ENCODE data around the gene SPINK2. TPM values are rescaled to one million over a fixed set of nuclear protein-coding genes. Genes with fewer than 3 reads are reported as not detected.
A peak's percentile ranks its signal among the peaks of the same experiment; 100 is the strongest.

The SPINK2 gene
- polyA plus RNA-seq, 1 of the 3 experiments (the other 2 are of a cell fraction), result not detected

DNA sequence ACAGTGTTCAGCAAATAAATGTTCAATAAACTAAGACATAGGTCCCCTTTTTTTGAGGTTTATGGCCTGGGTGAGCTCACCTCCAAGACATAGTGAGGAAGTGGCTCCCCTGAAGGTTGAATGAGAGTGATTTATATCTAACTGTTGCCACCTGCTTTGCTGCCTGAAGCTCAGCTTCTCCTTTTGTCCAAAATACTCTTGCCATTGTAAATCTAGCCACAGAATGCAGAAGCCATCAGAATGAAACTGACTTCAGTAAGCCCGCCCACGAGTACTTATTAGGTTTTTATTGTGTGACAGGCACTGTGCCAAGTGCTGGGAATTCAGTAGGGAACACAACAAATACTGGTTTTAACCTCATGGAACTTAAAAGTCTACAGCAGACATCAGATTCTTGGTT is 18.0 kb downstream of the SPINK2 start:
- TF ChIP-seq TCF12 (IDR thresholded peaks at IDR 0.05), result no peak
- no peak for TF ChIP-seq RCOR1 (IDR thresholded peaks at IDR 0.05; ENCODE audit: low read length)
- TF ChIP-seq TEAD4 (IDR thresholded peaks at IDR 0.05; ENCODE audit: borderline replicate concordance, insufficient read depth), result no peak
- no peak for TF ChIP-seq POLR2AphosphoS5 (IDR thresholded peaks at IDR 0.05; ENCODE audit: low read depth, low read length)
- TF ChIP-seq RAD21 (IDR thresholded peaks at IDR 0.05; ENCODE audit: low read length), result no peak
- TF ChIP-seq, protein P1, sequence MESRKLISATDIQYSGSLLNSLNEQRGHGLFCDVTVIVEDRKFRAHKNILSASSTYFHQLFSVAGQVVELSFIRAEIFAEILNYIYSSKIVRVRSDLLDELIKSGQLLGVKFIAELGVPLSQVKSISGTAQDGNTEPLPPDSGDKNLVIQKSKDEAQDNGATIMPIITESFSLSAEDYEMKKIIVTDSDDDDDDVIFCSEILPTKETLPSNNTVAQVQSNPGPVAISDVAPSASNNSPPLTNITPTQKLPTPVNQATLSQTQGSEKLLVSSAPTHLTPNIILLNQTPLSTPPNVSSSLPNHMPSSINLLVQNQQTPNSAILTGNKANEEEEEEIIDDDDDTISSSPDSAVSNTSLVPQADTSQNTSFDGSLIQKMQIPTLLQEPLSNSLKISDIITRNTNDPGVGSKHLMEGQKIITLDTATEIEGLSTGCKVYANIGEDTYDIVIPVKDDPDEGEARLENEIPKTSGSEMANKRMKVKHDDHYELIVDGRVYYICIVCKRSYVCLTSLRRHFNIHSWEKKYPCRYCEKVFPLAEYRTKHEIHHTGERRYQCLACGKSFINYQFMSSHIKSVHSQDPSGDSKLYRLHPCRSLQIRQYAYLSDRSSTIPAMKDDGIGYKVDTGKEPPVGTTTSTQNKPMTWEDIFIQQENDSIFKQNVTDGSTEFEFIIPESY (IDR thresholded peaks at IDR 0.05; ENCODE audit: borderline replicate concordance, low read depth), result no peak
- TF ChIP-seq, protein P2, sequence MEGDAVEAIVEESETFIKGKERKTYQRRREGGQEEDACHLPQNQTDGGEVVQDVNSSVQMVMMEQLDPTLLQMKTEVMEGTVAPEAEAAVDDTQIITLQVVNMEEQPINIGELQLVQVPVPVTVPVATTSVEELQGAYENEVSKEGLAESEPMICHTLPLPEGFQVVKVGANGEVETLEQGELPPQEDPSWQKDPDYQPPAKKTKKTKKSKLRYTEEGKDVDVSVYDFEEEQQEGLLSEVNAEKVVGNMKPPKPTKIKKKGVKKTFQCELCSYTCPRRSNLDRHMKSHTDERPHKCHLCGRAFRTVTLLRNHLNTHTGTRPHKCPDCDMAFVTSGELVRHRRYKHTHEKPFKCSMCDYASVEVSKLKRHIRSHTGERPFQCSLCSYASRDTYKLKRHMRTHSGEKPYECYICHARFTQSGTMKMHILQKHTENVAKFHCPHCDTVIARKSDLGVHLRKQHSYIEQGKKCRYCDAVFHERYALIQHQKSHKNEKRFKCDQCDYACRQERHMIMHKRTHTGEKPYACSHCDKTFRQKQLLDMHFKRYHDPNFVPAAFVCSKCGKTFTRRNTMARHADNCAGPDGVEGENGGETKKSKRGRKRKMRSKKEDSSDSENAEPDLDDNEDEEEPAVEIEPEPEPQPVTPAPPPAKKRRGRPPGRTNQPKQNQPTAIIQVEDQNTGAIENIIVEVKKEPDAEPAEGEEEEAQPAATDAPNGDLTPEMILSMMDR (IDR thresholded peaks at IDR 0.05), result no peak
- TF ChIP-seq FOSL2 (IDR thresholded peaks at IDR 0.05; ENCODE audit: borderline replicate concordance, low read depth), result no peak
- no peak for TF ChIP-seq CHD2 (IDR thresholded peaks at IDR 0.05; ENCODE audit: low read length, partially characterized antibody)
- no peak for TF ChIP-seq SIN3A (IDR thresholded peaks at IDR 0.05; ENCODE audit: borderline replicate concordance, low read depth, low read length)
- TF ChIP-seq NRF1 (IDR thresholded peaks at IDR 0.05; ENCODE audit: low read depth, low read length), result no peak

DNA sequence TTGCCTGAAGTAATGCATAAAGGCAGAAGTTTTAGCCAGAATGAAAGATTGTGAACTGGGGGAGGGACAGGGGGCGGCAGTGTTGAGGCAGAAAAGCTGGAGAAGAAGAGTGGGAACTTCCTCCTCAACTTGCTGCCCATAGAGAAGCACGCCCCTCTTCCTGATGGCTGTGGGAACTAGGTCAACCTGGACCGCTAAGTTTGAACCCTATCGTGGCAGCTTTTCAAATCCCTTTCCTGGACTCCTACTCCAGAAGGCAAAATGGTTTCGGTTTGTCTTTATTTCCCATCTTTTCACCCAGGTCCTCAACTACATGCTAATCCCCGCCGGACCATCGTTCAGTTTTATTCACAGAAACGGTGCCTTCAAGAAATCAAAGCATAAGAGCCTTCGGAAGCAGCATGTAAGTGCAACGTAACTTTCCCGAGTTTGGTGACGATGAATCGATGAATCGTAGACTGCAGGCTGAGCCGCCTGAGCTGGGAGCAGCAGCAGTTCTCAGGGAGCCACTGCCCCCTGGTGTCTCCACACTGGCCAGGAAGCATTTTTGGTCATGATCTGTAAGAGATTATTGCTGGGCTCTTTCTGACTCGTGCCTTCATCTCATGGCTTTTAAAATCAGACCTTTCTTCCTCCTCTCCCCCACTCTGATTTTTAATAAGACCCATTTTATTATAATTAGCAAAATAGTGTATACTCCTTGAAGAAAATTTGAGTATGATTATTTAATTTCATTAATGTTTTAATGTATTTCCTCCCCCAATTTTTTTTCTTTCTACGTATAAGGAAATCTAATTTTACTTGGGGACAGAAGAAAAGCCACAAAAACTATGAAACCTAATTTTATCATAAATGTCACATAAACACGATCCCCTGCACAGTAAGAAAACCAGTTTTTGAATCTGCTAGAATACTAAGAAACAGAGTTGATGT is 21.4 kb downstream of the SPINK2 start:
- Histone ChIP-seq H3K36me3 (replicated peaks in 1 of 2; ENCODE audit: control insufficient read depth in 1 of 2, insufficient read depth in 2 of 2, low read length in 1 of 2) (no peaks in the 10 kb centered on the region), H3K9me3 (no peaks in the 10 kb centered on the region), H3K9ac (peak overlapping the region; percentile 67), H3K9me2 (no peaks in the 10 kb centered on the region), H3K4me2 (peak overlapping the region; percentile 91), H3K4me1 (ENCODE audit: control insufficient read depth in 1 of 2, insufficient read depth in 2 of 2, low read depth in 1 of 2, low read length in 1 of 2) (no peaks in the 10 kb centered on the region; a peak in 1 of 4 replicates), H3K79me2 (ENCODE audit: insufficient read depth) (no peaks in the 10 kb centered on the region), H3K27me3 (ENCODE audit: insufficient read depth) (no peaks in the 10 kb centered on the region), H3K4me3 (ENCODE audit: low read depth in 2 of 2, low read length in 1 of 2) (peak overlapping the region; percentile 67 to 75), H4K20me1 (ENCODE audit: insufficient read depth) (no peaks in the 10 kb centered on the region), H3K27ac (ENCODE audit: low read depth in 2 of 2, low read length in 1 of 2) (no peak overlapping the region; a peak in 2 of 4 replicates), H2AFZ (ENCODE audit: low read depth) (peak overlapping the region; percentile 98), H3F3A (replicated peaks; ENCODE audit: insufficient read depth) (no peaks in the 10 kb centered on the region)
- DNase-seq, result peak; percentile 82
- ChIA-PET POLR2A (interaction anchor here (0.8 kb wide), 1 partner anchor 224 kb away, joined by 3 read pairs; no protein-coding TSS in a partner anchor), CTCF (interaction anchor here (0.6 to 2.6 kb wide), 44 partner anchors 10 to 852 kb away, joined by 3 to 37 read pairs (median 4); partner anchors contain the start of genes CEP135 and POLR2B)
- WGBS (ENCODE audit: low lambda C conversion rate), result 8% methylated on average over 19 of the region's 19 CpGs
- TF ChIP-seq GABPA (IDR thresholded peaks at IDR 0.05; ENCODE audit: low read depth) (no peak), SIN3A (IDR thresholded peaks at IDR 0.05; ENCODE audit: borderline replicate concordance, low read depth, low read length) (0 out of 2 replicates have a peak, but pooled peaks have one; percentile 11), TCF12 (IDR thresholded peaks at IDR 0.05) (no peak), MEF2A (IDR thresholded peaks at IDR 0.05; ENCODE audit: borderline replicate concordance, low read depth) (no peak), FOXJ3 (CRISPR knock-in tag; IDR thresholded peaks at IDR 0.05) (no peak), RFX5 (IDR thresholded peaks at IDR 0.05; ENCODE audit: low read length) (0 out of 2 replicates have a peak, but pooled peaks have one; percentile 17), FOSL2 (IDR thresholded peaks at IDR 0.05; ENCODE audit: borderline replicate concordance, low read depth) (no peak), CHD2 (IDR thresholded peaks at IDR 0.05; ENCODE audit: low read length, partially characterized antibody) (no peak)
- TF ChIP-seq, protein P3, sequence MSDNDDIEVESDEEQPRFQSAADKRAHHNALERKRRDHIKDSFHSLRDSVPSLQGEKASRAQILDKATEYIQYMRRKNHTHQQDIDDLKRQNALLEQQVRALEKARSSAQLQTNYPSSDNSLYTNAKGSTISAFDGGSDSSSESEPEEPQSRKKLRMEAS (IDR thresholded peaks at IDR 0.05; ENCODE audit: low read depth), result peak; percentile 41; the same call in 1 of the 2 replicates
- TF ChIP-seq, protein P2 (IDR thresholded peaks at IDR 0.05), result peak; percentile 92
- TF ChIP-seq, protein P4, sequence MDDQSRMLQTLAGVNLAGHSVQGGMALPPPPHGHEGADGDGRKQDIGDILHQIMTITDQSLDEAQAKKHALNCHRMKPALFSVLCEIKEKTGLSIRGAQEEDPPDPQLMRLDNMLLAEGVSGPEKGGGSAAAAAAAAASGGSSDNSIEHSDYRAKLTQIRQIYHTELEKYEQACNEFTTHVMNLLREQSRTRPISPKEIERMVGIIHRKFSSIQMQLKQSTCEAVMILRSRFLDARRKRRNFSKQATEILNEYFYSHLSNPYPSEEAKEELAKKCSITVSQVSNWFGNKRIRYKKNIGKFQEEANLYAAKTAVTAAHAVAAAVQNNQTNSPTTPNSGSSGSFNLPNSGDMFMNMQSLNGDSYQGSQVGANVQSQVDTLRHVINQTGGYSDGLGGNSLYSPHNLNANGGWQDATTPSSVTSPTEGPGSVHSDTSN (IDR thresholded peaks at IDR 0.05), result no peak

More for the DNA sequence above, 18.0 kb downstream of the SPINK2 start:
- Histone ChIP-seq H3K79me2 (ENCODE audit: insufficient read depth) (no peaks in the 10 kb centered on the region), H3K4me3 (ENCODE audit: low read depth in 2 of 2, low read length in 1 of 2) (no peak overlapping the region), H3K4me1 (ENCODE audit: control insufficient read depth in 1 of 2, insufficient read depth in 2 of 2, low read depth in 1 of 2, low read length in 1 of 2) (no peaks in the 10 kb centered on the region; a peak in 1 of 4 replicates), H3K9ac (no peak overlapping the region), H2AFZ (ENCODE audit: low read depth) (no peak overlapping the region), H3K4me2 (no peak overlapping the region), H3K36me3 (replicated peaks in 1 of 2; ENCODE audit: control insufficient read depth in 1 of 2, insufficient read depth in 2 of 2, low read length in 1 of 2) (no peaks in the 10 kb centered on the region), H3K9me3 (no peaks in the 10 kb centered on the region), H3K9me2 (no peaks in the 10 kb centered on the region), H4K20me1 (ENCODE audit: insufficient read depth) (no peaks in the 10 kb centered on the region), H3K27ac (ENCODE audit: low read depth in 2 of 2, low read length in 1 of 2) (no peak overlapping the region), H3F3A (replicated peaks; ENCODE audit: insufficient read depth) (no peaks in the 10 kb centered on the region), H3K27me3 (ENCODE audit: insufficient read depth) (no peaks in the 10 kb centered on the region)
- CTCF ChIA-PET, result interaction anchor here (1.5 to 2.2 kb wide), 2 partner anchors 33 to 227 kb away, joined by 5 to 9 read pairs; no protein-coding TSS in a partner anchor
- 64% methylated on average over 2 of the region's 2 CpGs for WGBS (ENCODE audit: low lambda C conversion rate)
- POLR2A ChIA-PET, result no interaction called here
- no peak for DNase-seq
